Measurements from ENCODE around the gene GPRASP3.
"Not testable (repeated sequence)": the region's sequence is repeated elsewhere in the genome, so short reads cannot be mapped to it uniquely, and the experiment has no call there.

Gene GPRASP3

GRCh38 chrX:102720237-102721168 lies at the start of gene GPRASP3:
TSS of gene GPRASP3 (plus strand) at chrX:102720743. CDS start at chrX:102748996, 28,253 bp downstream.
- DNase-seq (ENCODE audit: low spot score): no peak

GRCh38 chrX:102672856-102673255 lies 47.7 kb upstream of the GPRASP3 start:
- no peak for DNase-seq (ENCODE audit: low spot score)

- DNase-seq (ENCODE audit: low spot score): not testable (repeated sequence)
Observed at GRCh38 chrX:102677479-102677878, 43.1 kb upstream of the GPRASP3 start.

GRCh38 chrX:102684772-102685520 lies 35.6 kb upstream of the GPRASP3 start:
- DNase-seq (ENCODE audit: low spot score): no peak

- DNase-seq (ENCODE audit: low spot score): no peak
Observed at GRCh38 chrX:102694749-102695148, 25.8 kb upstream of the GPRASP3 start.

- no peak for DNase-seq (ENCODE audit: low spot score)
Observed at GRCh38 chrX:102696306-102696705, 24.2 kb upstream of the GPRASP3 start.

GRCh38 chrX:102697494-102697893 lies 23.0 kb upstream of the GPRASP3 start:
- DNase-seq (ENCODE audit: low spot score): no peak

GRCh38 chrX:102708900-102709299 lies 11.6 kb upstream of the GPRASP3 start:
- DNase-seq (ENCODE audit: low spot score): peak; percentile 34

- no peak for DNase-seq (ENCODE audit: low spot score)
Observed at GRCh38 chrX:102711872-102712215, 8.7 kb upstream of the GPRASP3 start.

GRCh38 chrX:102712216-102712966 lies 8.2 kb upstream of the GPRASP3 start, which contains the start of gene GPRASP2:
TSS of gene GPRASP2 (plus strand) at chrX:102712448. CDS start at chrX:102714870, 2,422 bp downstream.
- DNase-seq (ENCODE audit: low spot score): no peak

GRCh38 chrX:102712981-102713625 lies 7.4 kb upstream of the GPRASP3 start:
- DNase-seq (ENCODE audit: low spot score): no peak

GRCh38 chrX:102714994-102715393 lies 5.5 kb upstream of the GPRASP3 start:
- no peak for DNase-seq (ENCODE audit: low spot score)

- DNase-seq (ENCODE audit: low spot score): no peak
Observed at GRCh38 chrX:102715967-102716366, 4.6 kb upstream of the GPRASP3 start.

- DNase-seq (ENCODE audit: low spot score): not testable (repeated sequence)
Observed at GRCh38 chrX:102721169-102721506, 595 bp downstream of the GPRASP3 start.

- DNase-seq (ENCODE audit: low spot score): no peak
Observed at GRCh38 chrX:102723456-102723855, 2.9 kb downstream of the GPRASP3 start.

- no peak for DNase-seq (ENCODE audit: low spot score)
Observed at GRCh38 chrX:102727761-102728160, 7.2 kb downstream of the GPRASP3 start.

- DNase-seq (ENCODE audit: low spot score): no peak
Observed at GRCh38 chrX:102728646-102729045, 8.1 kb downstream of the GPRASP3 start.

GRCh38 chrX:102739657-102740056 lies 19.1 kb downstream of the GPRASP3 start:
- DNase-seq (ENCODE audit: low spot score): no peak

- no peak for DNase-seq (ENCODE audit: low spot score)
Observed at GRCh38 chrX:102744307-102744706, 23.8 kb downstream of the GPRASP3 start.

GRCh38 chrX:102745513-102745856 lies 24.9 kb downstream of the GPRASP3 start:
- DNase-seq (ENCODE audit: low spot score): no peak

GRCh38 chrX:102745857-102746584 lies 25.5 kb downstream of the GPRASP3 start:
- DNase-seq (ENCODE audit: low spot score): no peak
